HG03460 (cell line): ENCODE data around the gene ARHGEF40.

Source experiments
- ATAC-seq: cut with Tn5 transposase; IDR thresholded peaks from one replicate; pipeline ENCODE4 v1.9.1; 2021; ENCODE audit not compliant: unreplicated experiment

Gene ARHGEF40

DNA sequence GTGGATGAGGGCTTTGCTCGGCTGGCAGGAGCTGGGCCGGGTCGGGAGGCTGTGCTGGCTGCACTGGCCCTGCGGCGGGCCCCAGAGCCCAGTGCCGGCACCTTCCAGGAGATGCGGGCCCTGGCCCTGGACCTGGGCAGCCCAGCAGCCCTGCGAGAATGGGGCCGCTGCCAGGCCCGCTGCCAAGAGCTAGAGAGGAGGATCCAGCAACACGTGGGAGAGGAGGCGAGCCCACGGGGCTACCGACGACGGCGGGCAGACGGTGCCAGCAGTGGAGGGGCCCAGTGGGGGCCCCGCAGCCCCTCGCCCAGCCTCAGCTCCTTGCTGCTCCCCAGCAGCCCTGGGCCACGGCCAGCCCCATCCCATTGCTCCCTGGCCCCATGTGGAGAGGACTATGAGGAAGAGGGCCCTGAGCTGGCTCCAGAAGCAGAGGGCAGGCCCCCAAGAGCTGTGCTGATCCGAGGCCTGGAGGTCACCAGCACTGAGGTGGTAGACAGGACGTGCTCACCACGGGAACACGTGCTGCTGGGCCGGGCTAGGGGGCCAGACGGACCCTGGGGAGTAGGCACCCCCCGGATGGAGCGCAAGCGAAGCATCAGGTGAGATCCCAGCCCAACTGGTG lies 11.5 kb downstream of the ARHGEF40 start:
- ATAC-seq: no peak

DNA sequence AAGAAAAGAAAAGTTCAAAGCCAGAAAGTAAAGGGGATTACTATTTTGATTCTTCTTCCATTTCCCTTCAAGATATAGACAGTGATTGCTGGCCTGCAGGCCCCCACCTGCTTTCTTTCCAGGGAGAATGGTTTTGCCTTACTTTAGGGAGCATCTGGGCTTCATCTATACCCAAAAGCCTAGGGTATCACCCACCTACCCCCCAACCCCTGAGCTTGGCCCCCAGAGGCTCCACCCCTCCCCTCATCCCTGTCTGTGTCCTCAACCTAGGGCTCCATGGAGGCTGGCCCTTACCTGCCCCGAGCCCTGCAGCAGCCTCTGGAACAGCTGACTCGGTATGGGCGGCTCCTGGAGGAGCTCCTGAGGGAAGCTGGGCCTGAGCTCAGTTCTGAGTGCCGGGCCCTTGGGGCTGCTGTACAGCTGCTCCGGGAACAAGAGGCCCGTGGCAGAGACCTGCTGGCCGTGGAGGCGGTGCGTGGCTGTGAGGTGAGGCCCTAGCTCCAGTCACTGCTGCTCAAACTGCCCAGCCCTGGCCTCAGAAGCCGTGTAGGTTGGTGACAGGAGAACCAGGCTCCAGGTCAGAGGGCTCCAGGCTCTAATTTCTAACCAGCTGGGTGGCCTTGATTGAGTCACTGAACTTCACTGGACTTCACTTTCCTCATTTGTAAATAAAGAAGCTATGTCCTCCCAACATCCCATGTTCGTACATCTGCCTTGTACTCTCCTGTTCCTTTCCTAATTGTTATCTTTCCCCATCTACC lies 13.6 kb downstream of the ARHGEF40 start:
- ATAC-seq: no peak

DNA sequence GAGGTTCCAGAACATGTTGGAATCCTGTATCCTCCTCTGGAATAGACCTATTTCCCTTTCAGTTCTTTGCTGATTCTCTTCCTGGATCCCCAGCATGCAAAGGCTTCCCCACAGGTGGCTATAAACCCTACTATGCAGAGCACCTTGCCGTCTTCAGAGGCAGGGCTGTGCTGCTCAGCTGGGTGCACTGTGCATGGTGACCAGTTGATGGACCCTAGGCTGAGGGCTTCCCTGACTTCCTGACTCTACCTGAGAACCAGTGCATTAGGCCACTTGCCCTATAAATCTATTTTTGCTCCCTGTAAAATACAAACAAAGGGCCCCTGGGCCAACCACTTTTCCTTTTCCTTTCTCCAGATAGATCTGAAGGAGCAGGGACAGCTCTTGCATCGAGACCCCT lies 14.3 kb downstream of the ARHGEF40 start:
- ATAC-seq: no peak

DNA sequence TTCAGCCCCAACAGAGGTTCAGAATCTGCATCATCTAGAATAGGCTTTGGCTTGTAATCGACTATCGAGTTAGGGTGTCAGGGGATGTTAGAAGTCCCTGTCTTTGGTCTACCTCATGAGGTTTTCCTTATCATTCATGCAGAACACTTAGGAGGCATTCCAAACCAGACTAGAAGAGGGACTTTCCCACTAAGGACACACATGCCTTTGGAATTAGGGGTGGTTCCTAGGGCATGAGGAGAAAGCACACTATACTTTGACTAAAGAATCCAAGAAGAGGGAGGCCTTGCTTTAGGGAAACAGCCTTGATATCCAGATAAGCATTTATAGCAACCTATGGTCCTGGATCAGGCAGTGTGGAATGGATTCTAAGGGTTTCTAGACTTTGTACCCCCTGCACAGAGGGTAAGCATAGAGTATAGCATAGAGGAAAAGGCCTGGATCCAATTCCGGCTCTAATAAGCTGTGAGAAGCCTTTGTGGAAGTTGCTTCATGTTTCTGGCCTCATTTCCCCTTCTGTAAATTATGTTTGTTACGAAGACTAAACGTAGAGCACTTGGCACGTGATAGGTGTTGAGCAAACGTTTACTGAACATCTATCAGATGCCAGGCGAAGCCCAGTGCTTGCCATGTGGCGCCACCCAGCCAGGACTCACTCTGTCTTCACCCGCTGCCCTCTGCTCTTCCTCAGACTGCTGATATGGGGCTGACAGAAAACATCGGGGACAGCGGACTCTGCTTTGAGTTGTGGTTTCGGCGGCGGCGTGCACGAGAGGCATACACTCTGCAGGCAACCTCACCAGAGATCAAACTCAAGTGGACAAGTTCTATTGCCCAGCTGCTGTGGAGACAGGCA lies 15.1 kb downstream of the ARHGEF40 start:
- ATAC-seq: no peak

DNA sequence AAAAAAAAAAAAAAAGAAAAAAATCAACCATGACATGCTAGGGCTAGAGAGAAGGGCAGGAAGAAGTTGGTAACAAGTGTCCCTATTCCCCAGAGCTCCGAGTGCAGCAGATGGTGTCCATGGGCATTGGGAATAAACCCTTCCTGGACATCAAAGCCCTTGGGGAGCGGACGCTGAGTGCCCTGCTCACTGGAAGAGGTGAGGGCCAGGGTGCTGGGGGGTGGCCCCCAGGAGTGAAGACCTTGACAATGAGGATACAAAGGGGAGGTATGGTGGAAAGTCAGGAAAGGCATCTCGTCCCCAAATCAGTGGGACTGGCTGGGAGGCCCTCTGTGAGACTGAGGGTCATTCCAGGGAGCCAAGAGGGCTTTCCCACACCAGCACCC lies 16.8 kb downstream of the ARHGEF40 start:
- no peak for ATAC-seq

DNA sequence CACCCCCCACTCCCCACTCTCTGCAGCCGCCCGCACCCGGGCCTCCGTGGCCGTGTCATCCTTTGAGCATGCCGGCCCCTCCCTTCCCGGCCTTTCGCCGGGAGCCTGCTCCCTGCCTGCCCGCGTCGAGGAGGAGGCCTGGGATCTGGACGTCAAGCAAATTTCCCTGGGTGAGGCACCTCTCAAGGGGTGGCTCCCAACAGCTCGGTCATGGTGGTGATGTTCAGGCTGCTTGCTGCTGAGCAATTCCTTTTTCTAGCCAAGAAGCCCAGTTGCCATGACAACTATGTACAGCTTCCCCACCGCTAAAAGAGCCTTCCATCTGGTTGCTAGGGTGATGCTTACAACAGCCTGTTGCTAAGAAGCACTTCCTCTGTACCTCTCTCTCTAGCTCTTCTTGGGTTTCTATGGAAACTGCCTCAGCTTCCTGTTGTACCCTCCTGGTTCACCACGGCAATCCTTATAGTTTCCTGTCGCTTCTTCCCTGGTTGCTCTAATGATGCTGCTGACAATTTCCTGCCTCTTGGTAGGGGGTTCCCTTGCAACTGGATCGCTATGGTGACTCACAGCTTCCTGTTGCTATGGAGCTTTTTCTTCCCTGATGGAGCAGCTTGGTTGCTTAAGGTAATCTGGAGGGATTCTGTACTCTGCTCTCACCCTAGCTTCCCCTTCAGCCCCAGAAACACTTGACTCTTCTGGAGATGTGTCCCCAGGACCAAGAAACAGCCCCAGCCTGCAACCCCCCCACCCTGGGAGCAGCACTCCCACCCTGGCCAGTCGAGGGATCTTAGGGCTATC lies 17.4 kb downstream of the ARHGEF40 start:
- no peak for ATAC-seq

DNA sequence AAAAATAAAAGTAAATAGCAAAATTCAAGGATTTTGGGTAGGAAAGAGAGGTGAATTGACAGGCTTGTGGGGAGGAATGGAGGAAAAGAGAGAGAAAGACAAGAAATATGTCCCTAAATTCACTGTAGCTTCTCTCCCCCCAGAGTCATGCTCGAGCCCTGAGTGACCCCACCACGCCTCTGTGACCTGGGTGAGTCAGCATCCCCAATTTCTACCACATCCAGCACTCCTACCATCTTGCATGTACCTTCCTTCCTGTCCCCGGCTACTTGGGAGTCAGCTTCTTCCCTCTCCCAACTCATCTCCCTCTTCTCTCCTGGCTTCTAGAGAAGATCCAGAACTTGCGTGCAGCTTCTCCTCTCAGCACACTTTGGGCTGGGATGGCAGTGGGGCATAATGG lies 18.6 kb downstream of the ARHGEF40 start:
- ATAC-seq: no peak

DNA sequence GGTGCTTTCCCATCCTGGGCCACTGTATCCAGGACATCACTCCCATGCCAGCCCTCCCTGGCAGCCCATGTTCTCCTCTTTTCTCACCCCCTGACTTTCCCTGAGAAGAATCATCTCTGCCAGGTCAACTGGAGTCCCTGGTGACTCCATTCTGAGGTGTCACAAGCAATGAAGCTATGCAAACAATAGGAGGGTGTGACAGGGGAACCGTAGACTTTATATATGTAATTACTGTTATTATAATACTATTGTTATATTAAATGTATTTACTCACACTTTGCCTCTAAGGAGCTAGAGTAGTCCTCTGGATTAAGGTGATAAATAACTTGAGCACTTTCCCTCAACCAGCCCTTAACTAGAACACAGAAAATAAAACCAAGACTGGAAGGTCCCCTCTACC lies 19.2 kb downstream of the ARHGEF40 start:
- no peak for ATAC-seq

DNA sequence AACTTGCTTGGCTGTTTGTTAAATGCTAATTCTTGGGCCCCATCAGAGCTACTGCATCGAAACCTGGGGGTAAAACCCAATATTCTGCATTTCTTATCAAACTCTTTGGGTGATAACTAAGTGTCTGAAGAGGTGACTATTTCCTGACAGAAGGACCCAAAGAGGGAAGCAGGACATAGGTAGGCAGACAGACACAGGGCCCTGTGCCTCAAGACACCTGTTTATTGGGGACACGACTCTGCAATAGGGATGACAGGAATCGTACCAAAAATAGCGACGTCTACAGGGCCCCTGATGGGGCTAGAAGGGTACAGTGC lies 19.7 kb downstream of the ARHGEF40 start:
- ATAC-seq: no peak

DNA sequence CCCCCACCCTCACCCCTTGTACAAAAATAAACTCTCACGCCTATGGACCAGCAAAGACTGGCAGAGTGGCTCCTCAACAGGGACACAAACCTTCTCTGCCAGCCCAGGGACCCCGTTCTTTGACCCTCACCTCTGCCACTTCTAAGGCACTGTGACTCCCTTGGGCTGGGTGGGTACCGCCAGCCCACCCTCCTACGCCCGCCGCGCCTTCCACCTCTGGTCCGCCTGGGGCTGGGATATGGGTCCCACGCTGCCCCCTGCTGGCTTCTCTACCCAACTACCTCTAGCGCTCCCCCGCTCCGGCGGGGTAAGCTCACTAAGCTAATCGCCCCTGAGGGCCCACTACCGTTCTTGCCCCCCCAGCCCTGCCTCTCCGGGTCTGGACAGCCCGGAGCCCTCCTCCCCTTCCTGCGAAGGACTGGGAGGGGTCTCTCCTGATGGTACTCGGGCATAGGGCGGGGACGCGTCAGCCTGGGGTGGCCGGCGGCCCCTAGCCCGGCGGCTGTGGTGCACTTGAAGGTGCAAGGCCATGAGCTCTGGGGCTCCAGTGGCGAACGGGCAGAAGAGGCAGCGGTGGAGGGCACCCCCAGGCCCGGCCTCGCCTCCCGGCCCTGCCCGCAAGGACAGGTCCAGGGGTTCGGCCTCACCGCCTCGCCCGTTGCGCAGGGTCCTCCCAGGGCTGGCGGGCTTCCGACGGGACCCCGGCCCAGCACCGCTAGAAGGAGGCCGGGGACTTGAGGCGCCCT lies 20.3 kb downstream of the ARHGEF40 start:
- ATAC-seq: no peak

DNA sequence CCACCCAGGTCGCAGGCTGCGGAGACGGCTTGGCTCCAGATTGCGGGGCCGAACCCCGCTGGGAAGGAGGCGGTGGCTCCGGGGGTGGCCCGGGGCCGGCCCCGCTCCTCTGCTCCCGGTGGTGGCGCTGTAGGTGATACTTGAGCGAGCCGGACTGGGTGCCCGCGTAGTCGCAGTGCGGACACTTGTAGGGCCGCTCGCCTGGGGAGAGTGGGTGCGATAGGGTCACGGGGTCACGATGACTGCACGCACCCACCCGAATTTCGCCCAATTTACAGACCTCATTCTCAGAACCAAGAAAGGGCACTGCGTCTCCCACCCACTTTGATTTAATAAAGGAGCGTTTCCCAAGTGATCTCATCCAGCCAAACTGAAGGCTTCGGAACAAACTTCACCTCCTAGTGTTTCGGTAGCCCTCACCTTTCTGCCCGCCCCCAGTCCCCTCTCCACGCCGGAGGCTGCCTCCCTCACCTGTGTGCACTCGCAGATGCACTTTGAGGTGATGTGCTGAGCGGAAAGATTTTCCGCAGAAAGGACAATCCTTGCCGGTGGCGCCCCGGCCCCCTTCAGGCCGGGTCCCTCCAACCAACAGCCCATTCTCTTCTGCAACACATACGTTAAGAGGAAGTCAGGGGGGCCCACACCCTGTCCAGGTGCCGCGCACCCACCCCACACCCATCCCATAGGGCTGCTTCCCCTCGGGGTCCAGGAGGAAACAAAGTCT lies 21.0 kb downstream of the ARHGEF40 start:
- no peak for ATAC-seq

DNA sequence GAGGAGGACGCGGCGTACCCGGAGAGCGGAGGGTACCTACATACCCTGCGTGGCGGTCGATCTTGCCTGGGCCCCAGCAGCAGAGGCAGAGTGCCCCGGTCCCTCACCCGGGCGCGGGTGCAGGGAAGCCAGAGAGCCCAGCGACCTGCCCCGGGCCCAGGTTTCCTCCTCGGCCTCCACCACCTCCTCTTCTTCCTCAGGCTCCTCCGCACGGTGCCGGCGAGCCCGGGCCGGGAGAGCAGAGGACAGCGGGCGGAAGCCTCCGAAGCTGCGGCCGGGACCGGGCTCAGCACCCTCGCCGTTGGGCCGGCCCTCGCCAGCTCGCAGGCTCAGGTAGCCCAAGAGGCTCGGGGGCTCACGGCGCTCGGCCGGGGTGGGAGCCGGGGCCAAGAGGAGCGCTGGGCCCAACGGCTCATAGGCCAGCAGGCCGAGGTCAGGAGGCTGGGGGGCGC lies 21.7 kb downstream of the ARHGEF40 start:
- ATAC-seq: no peak

DNA sequence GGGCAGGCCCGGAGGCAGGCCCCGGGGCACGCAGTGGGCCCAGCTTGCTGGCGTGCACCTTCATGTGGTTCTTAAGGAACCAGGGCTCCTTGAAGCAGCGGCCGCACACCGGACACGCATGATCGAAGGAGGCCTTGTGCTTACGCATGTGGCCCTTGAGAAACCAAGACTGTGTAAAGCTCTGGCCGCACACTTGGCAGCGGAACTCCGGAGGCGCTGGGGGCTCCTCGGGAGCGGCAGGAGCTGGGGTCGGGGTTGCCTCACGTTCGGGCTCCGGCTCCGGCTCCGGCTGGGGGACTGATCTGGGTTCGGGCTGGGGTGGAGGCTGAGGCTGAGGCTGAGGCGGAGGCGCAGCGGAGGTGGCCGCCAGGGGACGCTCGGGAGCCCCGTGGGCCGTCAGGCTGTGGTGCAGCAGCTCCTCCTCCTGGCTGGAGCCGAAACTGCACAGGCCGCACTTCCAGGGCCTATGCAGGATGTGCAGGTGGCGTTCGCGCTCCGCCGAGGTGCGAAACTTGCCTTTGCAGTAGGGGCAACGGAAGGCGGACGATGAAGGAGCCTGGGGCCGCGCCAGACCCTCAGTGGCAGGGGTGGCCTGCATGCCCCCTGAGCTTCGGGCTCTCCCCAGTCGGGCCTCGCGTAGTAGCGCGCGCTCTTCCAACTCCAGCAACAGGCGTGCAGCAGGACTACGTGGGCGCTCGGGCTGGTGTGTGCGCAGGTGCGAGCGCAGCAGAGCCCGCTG lies 22.3 kb downstream of the ARHGEF40 start:
- peak; percentile 79 for ATAC-seq

DNA sequence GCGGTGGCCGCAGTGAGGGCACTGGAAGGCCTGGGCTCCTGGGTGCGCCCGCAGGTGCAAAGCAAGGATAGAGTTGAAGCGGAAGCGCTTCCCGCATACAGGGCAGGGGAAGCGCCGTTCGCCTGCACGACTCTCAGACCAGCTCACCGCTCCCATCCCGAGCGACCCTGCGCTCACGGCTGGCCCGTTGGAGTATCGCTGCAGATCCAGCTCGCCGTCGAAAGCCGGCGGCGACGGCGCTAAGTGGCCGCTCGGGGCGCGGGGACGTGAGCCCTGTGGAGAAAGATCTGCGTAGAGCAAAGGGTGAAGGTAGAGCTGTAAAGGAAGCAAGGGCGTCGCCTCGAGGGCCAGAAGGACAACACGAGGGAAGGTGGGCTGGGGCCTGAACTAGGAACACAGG lies 22.9 kb downstream of the ARHGEF40 start:
- ATAC-seq: no peak

DNA sequence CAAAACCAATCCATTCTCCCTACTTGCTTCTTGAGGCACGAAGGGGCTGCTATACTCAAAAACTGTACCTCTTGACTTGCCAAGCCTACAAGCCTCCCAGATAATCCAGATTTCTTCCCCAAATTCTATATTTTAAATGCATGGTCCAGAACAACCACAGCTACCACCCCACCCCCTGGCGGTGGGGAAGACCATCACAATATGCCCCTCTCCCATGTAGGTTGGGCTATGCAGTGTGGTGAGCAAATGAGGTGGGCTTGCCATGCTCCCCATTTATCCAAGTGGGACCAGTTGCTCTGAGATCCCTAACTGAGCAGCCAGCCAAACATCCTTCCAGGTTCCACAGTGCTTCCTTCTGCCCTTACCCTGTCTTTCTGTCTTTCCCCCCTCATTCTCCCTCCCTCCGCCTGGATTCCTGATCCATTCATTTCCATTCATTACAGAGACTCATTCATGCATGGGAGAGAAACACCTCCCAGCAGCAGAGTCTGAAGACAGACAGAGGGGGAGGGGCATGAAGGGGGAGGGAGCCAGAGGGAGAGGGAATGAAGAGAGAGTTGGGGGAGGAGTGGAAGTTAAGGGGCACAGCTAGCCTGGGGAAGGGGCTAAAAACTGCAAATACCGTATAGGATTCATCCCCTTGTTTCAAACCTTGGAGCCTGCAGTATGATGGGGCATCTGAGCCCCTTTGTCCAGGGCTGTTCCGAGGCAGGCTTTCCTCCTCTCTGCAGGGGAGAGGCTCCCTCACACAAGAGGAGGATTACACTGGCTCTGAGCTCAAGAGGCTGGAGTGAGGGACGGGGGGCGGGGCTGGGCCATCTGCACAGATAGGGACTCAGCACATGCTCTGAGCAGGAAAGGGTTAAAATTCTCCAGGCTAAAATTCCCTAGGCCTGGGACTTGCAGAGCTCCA lies 23.9 kb downstream of the ARHGEF40 start:
- no peak for ATAC-seq

DNA sequence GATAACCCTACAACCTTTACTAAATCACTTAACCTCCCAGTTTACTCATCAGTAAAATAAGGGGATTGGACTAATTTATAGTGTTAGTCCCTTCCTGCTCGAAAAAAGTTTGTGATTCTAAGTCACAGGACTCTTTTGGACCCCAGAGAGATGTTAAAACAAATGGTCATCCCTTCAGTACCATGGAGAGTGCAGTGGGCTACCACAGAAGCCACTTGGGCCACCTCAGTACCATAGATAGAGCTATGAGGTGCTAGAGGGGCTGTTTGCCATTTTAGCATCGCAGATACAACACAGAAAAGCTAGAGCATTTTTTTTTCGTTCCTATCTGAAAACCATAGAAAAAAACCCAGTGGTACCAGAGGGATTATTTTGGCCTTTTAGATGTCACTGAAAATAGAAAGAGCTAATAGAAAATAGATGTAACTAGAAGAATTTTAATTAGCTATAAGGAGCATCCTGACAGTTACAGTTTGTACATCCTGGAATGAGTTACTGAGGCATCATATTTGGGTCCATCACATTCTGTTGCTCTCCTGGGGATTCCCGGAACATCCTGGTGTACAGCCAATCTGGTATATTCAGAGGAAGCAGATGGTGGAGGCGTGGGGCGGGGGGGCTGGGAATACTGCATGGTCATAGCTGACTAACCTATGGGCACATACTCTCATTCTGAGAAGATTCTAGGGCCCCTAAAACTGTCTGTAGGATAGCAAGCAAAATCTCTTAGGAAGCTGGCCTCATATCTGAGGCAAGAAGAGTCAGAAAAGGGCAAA lies 25.5 kb downstream of the ARHGEF40 start:
- ATAC-seq: no peak

DNA sequence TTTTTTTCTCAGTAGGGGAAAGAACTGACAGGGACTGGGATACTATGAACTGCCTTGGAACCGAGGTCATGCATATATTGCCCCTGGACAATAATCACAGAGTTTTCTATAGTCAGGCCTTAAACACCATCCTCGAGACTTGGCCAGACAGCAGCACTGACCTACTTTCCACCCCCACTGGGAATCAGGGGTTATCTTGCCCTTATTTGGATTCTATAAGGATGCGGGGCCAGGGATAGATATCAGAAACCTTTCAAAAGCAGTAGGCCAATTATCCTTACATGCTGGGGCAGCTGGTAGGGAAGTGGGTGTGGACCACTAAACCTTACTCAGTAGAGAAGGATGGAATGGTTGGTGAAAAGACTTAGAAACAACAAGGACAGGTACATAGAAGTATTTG lies 26.3 kb downstream of the ARHGEF40 start:
- ATAC-seq: no peak
